Liver (tissue), 9 donors: Measurements from ENCODE around the gene CACNB1. TPM values are rescaled to one million over a fixed set of nuclear protein-coding genes. Genes with fewer than 3 reads are reported as not detected.

ENCODE experiments used
- DNase-seq: peaks from one replicate; pipeline ENCODE4 v3.0.0-alpha.2; 2017; ENCODE audit warnings: low spot score
- H3K27ac ChIP-seq, 2 donors: one replicate each; pipeline ENCODE4 v1.7.0; 2013; ENCODE audit warnings: inconsistent platforms in 2 of 2, low read length in 2 of 2, control low read depth in 1 of 2, low read depth in 1 of 2, mild to moderate bottlenecking in 1 of 2
- H3K27me3 ChIP-seq, 4 donors: one replicate each; pipeline versions ENCODE4 v1.6.1 to v1.7.0; 2013; ENCODE audit warnings: low read length in 3 of 4, inconsistent platforms in 1 of 4, mild to moderate bottlenecking in 1 of 4, moderate library complexity in 1 of 4; ENCODE audit not compliant: control insufficient read depth in 4 of 4, insufficient read depth in 4 of 4
- H3K36me3 ChIP-seq, 4 donors: one replicate each; pipeline versions ENCODE4 v1.6.1 to v1.7.0; 2013; ENCODE audit warnings: low read length in 3 of 4, mild to moderate bottlenecking in 3 of 4, low read depth in 1 of 4, moderate library complexity in 1 of 4; ENCODE audit not compliant: control insufficient read depth in 4 of 4, insufficient read depth in 3 of 4
- H3K4me1 ChIP-seq, 4 donors: one replicate each; pipeline versions ENCODE4 v1.6.1 to v1.7.0; 2013; ENCODE audit warnings: low read length in 3 of 4, mild to moderate bottlenecking in 3 of 4, moderate library complexity in 1 of 4; ENCODE audit not compliant: control insufficient read depth in 4 of 4, insufficient read depth in 4 of 4
- H3K4me3 ChIP-seq, 3 donors: one replicate each; pipeline versions ENCODE4 v1.6.1 to v1.7.0; 2013; ENCODE audit warnings: low read length in 3 of 3, control low read depth in 1 of 3, low read depth in 1 of 3, mild to moderate bottlenecking in 1 of 3
- H3K9ac ChIP-seq, 2 donors: one replicate each; pipeline ENCODE4 v1.7.0; 2013; ENCODE audit warnings: low read length in 2 of 2, mild to moderate bottlenecking in 2 of 2, moderate library complexity in 2 of 2, control low read depth in 1 of 2, low read depth in 1 of 2
- H3K9me3 ChIP-seq, 4 donors: one replicate each; pipeline versions ENCODE4 v1.6.1 to v1.7.0; 2013; ENCODE audit warnings: low read length in 3 of 4; ENCODE audit not compliant: control insufficient read depth in 4 of 4
- FOXA2 ChIP-seq: IDR thresholded peaks from 2 replicates; pipeline ENCODE4 v1.6.1; 2016; ENCODE audit warnings: antibody characterized with exemption
- GABPA ChIP-seq, 2 donors: IDR thresholded peaks in 1 of 2; conservative IDR thresholded peaks in 1 of 2; 2 replicates each; pipeline ENCODE4 v1.6.1; 2016; ENCODE audit warnings: antibody characterized with exemption in 2 of 2, mild to moderate bottlenecking in 1 of 2, moderate library complexity in 1 of 2
- HNF4G ChIP-seq: IDR thresholded peaks from 2 replicates; pipeline ENCODE4 v1.6.1; 2016; ENCODE audit warnings: antibody characterized with exemption
- JUND ChIP-seq, 2 donors: IDR thresholded peaks; 2 replicates each; pipeline ENCODE4 v1.6.1; 2016; ENCODE audit warnings: antibody characterized with exemption in 2 of 2
- NR2F2 ChIP-seq: IDR thresholded peaks from 2 replicates; pipeline ENCODE4 v1.6.1; 2016; ENCODE audit warnings: antibody characterized with exemption
- RAD21 ChIP-seq, 2 donors: IDR thresholded peaks; 2 replicates each; pipeline ENCODE4 v1.6.1; 2016; ENCODE audit warnings: antibody characterized with exemption in 2 of 2, mild to moderate bottlenecking in 2 of 2
- RXRA ChIP-seq, 2 donors: IDR thresholded peaks; 2 replicates each; pipeline ENCODE4 v1.6.1; 2017 to 2018; ENCODE audit warnings: antibody characterized with exemption in 2 of 2, mild to moderate bottlenecking in 1 of 2
- SP1 ChIP-seq: IDR thresholded peaks from 2 replicates; pipeline ENCODE4 v1.6.1; 2018; ENCODE audit warnings: antibody characterized with exemption, mild to moderate bottlenecking
- TAF1 ChIP-seq: conservative IDR thresholded peaks from 2 replicates; pipeline ENCODE4 v1.6.1; 2016; ENCODE audit warnings: antibody characterized with exemption, mild to moderate bottlenecking
- YY1 ChIP-seq: IDR thresholded peaks from 2 replicates; pipeline ENCODE4 v1.6.1; 2016; ENCODE audit warnings: antibody characterized with exemption, mild to moderate bottlenecking
- WGBS: extraction: QIAGEN DNeasy Blood & Tissue Kit; methylation state at CpG from one replicate; pipeline ENCODE4 v1.1.7; 2013; 5-methylcytosine and 5-hydroxymethylcytosine counted together
- polyA plus RNA-seq, 2 donors: library from polyadenylated mRNA; stranded (reverse) in 1 of 2; unstranded in 1 of 2; fragments of 200-250 nt in 1 of 2; fragments of >200 nt in 1 of 2; fragmentation: Nextera tagmentation in 1 of 2; extraction: Ambion mirVana in 1 of 2; gene quantifications; one replicate each; pipeline versions ENCODE4 v1.2.1 to v1.2.3, GENCODE V29; 2013 to 2015
- total RNA-seq, 2 donors: library from RNA; depleted of rRNA; stranded (reverse); fragments of >200 nt; gene quantifications; one replicate each; pipeline ENCODE4 v1.2.3, GENCODE V29; 2014
- TF ChIP-seq, protein P1 (sequence below): fragments of 150-350 bp; IDR thresholded peaks from 2 replicates; pipeline ENCODE4 v1.5.1; 2017; ENCODE audit warnings: improper control_type of control experiment, low read depth, low read length; ENCODE audit not compliant: missing input control
- TF ChIP-seq, protein P2 (sequence below): IDR thresholded peaks from 2 replicates; pipeline ENCODE4 v1.6.1; 2016; ENCODE audit warnings: antibody characterized with exemption, mild to moderate bottlenecking
- TF ChIP-seq, protein P3 (sequence below): IDR thresholded peaks from 2 replicates; pipeline ENCODE4 v1.6.1; 2016; ENCODE audit warnings: antibody characterized with exemption
- TF ChIP-seq, protein P4 (sequence below): IDR thresholded peaks from 2 replicates; pipeline ENCODE4 v1.6.1; 2016; ENCODE audit warnings: antibody characterized with exemption
- TF ChIP-seq, protein P5 (sequence below): IDR thresholded peaks from 2 replicates; pipeline ENCODE4 v1.6.1; 2016; ENCODE audit warnings: antibody characterized with exemption
- donor health status: healthy.
- donor health status: healthy.
- donor health status: healthy.
- donor health status: healthy.
- donor health status: healthy.

The CACNB1 gene
- total and polyA plus RNA-seq, 4 donors: 0.05 to 1.3 (median 0.26) TPM

DNA sequence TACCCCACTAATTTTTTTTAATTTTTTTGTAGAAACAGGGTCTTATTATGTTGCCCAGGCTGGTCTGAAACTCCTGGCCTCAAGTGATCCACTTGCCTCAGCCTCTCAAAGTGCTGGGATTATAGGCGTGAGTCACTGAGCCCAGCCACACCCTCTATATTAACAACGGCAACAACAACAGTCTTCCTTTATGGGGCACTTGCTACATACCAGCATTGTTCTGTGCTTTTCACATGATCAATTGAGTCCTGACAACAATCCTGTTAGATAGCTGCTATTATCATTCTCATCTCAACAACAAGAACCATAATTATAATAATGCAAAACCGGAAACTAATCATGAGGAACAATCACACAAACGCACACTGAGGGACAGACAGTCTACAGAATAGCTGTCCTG is 18.9 kb downstream of the CACNB1 start:
- no peak overlapping the region for H3K4me3 ChIP-seq
- TF ChIP-seq RAD21 (IDR thresholded peaks at IDR 0.05): no peak
- no peak for TF ChIP-seq NR2F2
- no peak for TF ChIP-seq SP1
- TF ChIP-seq HNF4G: no peak
- TF ChIP-seq FOXA2: no peak
- no peak for TF ChIP-seq GABPA (IDR thresholded peaks at IDR 0.05 in 1 of 2, conservative IDR thresholded peaks at IDR 0.05 in 1 of 2)
- TF ChIP-seq, protein P1, sequence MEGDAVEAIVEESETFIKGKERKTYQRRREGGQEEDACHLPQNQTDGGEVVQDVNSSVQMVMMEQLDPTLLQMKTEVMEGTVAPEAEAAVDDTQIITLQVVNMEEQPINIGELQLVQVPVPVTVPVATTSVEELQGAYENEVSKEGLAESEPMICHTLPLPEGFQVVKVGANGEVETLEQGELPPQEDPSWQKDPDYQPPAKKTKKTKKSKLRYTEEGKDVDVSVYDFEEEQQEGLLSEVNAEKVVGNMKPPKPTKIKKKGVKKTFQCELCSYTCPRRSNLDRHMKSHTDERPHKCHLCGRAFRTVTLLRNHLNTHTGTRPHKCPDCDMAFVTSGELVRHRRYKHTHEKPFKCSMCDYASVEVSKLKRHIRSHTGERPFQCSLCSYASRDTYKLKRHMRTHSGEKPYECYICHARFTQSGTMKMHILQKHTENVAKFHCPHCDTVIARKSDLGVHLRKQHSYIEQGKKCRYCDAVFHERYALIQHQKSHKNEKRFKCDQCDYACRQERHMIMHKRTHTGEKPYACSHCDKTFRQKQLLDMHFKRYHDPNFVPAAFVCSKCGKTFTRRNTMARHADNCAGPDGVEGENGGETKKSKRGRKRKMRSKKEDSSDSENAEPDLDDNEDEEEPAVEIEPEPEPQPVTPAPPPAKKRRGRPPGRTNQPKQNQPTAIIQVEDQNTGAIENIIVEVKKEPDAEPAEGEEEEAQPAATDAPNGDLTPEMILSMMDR: no peak
- no peak for TF ChIP-seq RXRA (IDR thresholded peaks at IDR 0.05)
- TF ChIP-seq, protein P2, sequence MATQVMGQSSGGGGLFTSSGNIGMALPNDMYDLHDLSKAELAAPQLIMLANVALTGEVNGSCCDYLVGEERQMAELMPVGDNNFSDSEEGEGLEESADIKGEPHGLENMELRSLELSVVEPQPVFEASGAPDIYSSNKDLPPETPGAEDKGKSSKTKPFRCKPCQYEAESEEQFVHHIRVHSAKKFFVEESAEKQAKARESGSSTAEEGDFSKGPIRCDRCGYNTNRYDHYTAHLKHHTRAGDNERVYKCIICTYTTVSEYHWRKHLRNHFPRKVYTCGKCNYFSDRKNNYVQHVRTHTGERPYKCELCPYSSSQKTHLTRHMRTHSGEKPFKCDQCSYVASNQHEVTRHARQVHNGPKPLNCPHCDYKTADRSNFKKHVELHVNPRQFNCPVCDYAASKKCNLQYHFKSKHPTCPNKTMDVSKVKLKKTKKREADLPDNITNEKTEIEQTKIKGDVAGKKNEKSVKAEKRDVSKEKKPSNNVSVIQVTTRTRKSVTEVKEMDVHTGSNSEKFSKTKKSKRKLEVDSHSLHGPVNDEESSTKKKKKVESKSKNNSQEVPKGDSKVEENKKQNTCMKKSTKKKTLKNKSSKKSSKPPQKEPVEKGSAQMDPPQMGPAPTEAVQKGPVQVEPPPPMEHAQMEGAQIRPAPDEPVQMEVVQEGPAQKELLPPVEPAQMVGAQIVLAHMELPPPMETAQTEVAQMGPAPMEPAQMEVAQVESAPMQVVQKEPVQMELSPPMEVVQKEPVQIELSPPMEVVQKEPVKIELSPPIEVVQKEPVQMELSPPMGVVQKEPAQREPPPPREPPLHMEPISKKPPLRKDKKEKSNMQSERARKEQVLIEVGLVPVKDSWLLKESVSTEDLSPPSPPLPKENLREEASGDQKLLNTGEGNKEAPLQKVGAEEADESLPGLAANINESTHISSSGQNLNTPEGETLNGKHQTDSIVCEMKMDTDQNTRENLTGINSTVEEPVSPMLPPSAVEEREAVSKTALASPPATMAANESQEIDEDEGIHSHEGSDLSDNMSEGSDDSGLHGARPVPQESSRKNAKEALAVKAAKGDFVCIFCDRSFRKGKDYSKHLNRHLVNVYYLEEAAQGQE: no peak
- TF ChIP-seq TAF1: no peak
- no peak for TF ChIP-seq JUND (IDR thresholded peaks at IDR 0.05)
- TF ChIP-seq, protein P3, sequence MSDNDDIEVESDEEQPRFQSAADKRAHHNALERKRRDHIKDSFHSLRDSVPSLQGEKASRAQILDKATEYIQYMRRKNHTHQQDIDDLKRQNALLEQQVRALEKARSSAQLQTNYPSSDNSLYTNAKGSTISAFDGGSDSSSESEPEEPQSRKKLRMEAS: no peak
- TF ChIP-seq, protein P4, sequence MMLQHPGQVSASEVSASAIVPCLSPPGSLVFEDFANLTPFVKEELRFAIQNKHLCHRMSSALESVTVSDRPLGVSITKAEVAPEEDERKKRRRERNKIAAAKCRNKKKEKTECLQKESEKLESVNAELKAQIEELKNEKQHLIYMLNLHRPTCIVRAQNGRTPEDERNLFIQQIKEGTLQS: no peak
- TF ChIP-seq, protein P5, sequence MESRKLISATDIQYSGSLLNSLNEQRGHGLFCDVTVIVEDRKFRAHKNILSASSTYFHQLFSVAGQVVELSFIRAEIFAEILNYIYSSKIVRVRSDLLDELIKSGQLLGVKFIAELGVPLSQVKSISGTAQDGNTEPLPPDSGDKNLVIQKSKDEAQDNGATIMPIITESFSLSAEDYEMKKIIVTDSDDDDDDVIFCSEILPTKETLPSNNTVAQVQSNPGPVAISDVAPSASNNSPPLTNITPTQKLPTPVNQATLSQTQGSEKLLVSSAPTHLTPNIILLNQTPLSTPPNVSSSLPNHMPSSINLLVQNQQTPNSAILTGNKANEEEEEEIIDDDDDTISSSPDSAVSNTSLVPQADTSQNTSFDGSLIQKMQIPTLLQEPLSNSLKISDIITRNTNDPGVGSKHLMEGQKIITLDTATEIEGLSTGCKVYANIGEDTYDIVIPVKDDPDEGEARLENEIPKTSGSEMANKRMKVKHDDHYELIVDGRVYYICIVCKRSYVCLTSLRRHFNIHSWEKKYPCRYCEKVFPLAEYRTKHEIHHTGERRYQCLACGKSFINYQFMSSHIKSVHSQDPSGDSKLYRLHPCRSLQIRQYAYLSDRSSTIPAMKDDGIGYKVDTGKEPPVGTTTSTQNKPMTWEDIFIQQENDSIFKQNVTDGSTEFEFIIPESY: no peak
- TF ChIP-seq YY1: no peak
- H3K36me3 ChIP-seq: no peaks in the 10 kb centered on the region
- no peak overlapping the region for H3K9ac ChIP-seq
- H3K27me3 ChIP-seq: no peaks in the 10 kb centered on the region
- no peak overlapping the region for H3K27ac ChIP-seq
- peaks cover 0 to 5% (median 2%) of the 10 kb centered on the region in 4 donors for H3K4me1 ChIP-seq
- 82% methylated on average over 4 of the region's 4 CpGs for WGBS
- no peaks in the 10 kb centered on the region for H3K9me3 ChIP-seq
- DNase-seq: no peak

DNA sequence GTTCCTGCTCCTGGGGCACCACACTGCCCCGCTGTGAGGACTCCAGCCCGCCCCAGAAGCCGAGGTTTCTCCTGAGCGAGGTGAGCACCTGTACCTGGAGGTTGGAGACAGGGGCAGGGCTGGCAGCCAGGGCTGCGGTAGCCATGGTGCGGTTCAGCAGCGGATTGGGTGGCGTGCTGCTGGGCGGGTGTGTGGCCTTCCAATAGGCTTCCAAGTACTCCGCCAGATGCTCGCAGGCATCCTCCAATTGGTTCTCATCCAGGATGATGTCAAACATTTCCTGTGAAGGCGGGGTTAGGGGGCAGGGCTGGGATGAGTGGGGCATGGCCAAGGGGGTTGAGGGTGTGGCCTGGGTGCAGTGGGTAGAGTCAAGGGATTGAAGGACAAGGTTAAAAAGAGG is 20.2 kb downstream of the CACNB1 start:
- Histone ChIP-seq H3K36me3 (no peaks in the 10 kb centered on the region), H3K9ac (no peak overlapping the region), H3K4me1 (peaks cover 0 to 5% (median 2%) of the 10 kb centered on the region in 4 donors), H3K9me3 (no peaks in the 10 kb centered on the region), H3K27me3 (no peaks in the 10 kb centered on the region), H3K27ac (no peak overlapping the region), H3K4me3 (no peak overlapping the region)
- no peak for TF ChIP-seq FOXA2
- no peak for DNase-seq
- WGBS: 88% methylated on average over 12 of the region's 12 CpGs
